K562 (cell line): ENCODE results near the gene MRPL11. TPM values are rescaled to one million over a fixed set of nuclear protein-coding genes. Genes with fewer than 3 reads are reported as not detected.

Experiments
- ATAC-seq: fragments of 200-7000 bp; cut with Tn5 transposase; 3 replicates; pipeline ENCODE4 v1.9.1; 2020; ENCODE audit warnings: moderate library complexity
- BruUV-seq: library from RNA; stranded (reverse); fragments of 400-500 nt; replicated peaks from 2 replicates; lab custom pipeline; 2021; lab: Mats Ljungman, UMichigan
- CTCF ChIA-PET: fragments of 300-600 bp; formaldehyde crosslinking; extraction: SDS; loops from one replicate; lab custom pipeline; 2021; ENCODE audit warnings: low intra/inter-chr PET ratio; lab: Yijun Ruan, JAX
- POLR2A ChIA-PET: fragments of 300-600, 350-650 bp; sonication (Branson Sonifier 250); formaldehyde crosslinking; extraction: SDS; loops from one replicate; lab custom pipeline; 2021; ENCODE audit warnings: antibody characterized with exemption, inconsistent platforms; lab: Yijun Ruan, JAX
- DNase-seq, 4 experiments: peaks; one replicate each; pipeline versions ENCODE4 v3.0.0 to v3.0.0-alpha.2; 2011 to 2018; ENCODE audit warnings: low spot score in 3 of 4, mixed read lengths in 3 of 4; ENCODE audit errors: extremely low read depth in 1 of 4
- FAIRE-seq: peaks from 2 replicates; lab custom pipeline; 2011; peaks lifted over from hg19 to GRCh38; lab: Jason Lieb, UNC
- H2AFZ ChIP-seq: 2 replicates; pipeline ENCODE4 v1.6.0; 2011; ENCODE audit warnings: low read depth, low read length, control low read depth, inconsistent platforms
- H3K27ac ChIP-seq: fragments of 200-600 bp; 3 replicates; pipeline ENCODE4 v1.8.0; 2011; ENCODE audit warnings: low read depth, mild to moderate bottlenecking, control low read depth, inconsistent platforms, low read length, moderate library complexity, mixed read lengths; ENCODE audit errors: extremely low read depth
- H3K27me3 ChIP-seq, 2 experiments: fragments of 300-600 bp in 1 of 2; 2 replicates in 1 of 2; 3 replicates in 1 of 2; pipeline versions ENCODE4 v1.6.0 to v1.8.0; 2011; ENCODE audit warnings: inconsistent platforms in 2 of 2, low read length in 2 of 2, mild to moderate bottlenecking in 1 of 2, mixed read lengths in 1 of 2, moderate library complexity in 1 of 2; ENCODE audit not compliant: control insufficient read depth in 2 of 2, insufficient read depth in 2 of 2
- H3K36me3 ChIP-seq: fragments of 300-600 bp; 3 replicates; pipeline ENCODE4 v1.8.0; 2011; ENCODE audit warnings: mild to moderate bottlenecking, low read length, inconsistent platforms; ENCODE audit not compliant: control insufficient read depth, insufficient read depth
- H3K4me1 ChIP-seq, 2 experiments: fragments of 200-600 bp in 1 of 2; replicated peaks in 1 of 2; 2 replicates in 1 of 2; 3 replicates in 1 of 2; pipeline versions ENCODE4 v1.5.1 to v1.8.0; 2011; ENCODE audit warnings: inconsistent platforms in 2 of 2, low read length in 2 of 2, mild to moderate bottlenecking in 1 of 2, mixed read lengths in 1 of 2, moderate library complexity in 1 of 2; ENCODE audit not compliant: control insufficient read depth in 2 of 2, insufficient read depth in 2 of 2
- H3K4me2 ChIP-seq: 2 replicates; pipeline ENCODE4 v1.6.1; 2011; ENCODE audit warnings: low read length, control low read depth, inconsistent platforms, mixed read lengths; ENCODE audit not compliant: insufficient read depth
- H3K4me3 ChIP-seq: fragments of 200-600 bp; sonication (generic), shearing (Covaris generic); 2 replicates; pipeline ENCODE4 v1.5.1; 2016; ENCODE audit warnings: control low read depth, inconsistent platforms
- H3K79me2 ChIP-seq: fragments of 200-600 bp; 3 replicates; pipeline ENCODE4 v1.8.0; 2011; ENCODE audit warnings: low read length, inconsistent platforms; ENCODE audit not compliant: control insufficient read depth, insufficient read depth
- H3K9ac ChIP-seq, 2 experiments: 2 replicates each; pipeline versions ENCODE4 v1.6.0 to v1.6.1; 2011; ENCODE audit warnings: low read depth in 2 of 2, low read length in 2 of 2, control low read depth in 1 of 2, inconsistent platforms in 1 of 2, mild to moderate bottlenecking in 1 of 2, mixed read lengths in 1 of 2; ENCODE audit not compliant: insufficient read depth in 1 of 2
- H3K9me1 ChIP-seq: one replicate; pipeline ENCODE4 v1.6.0; 2011; ENCODE audit warnings: inconsistent platforms, mild to moderate bottlenecking, low read length, moderate library complexity; ENCODE audit not compliant: control insufficient read depth, insufficient read depth
- H3K9me3 ChIP-seq: replicated peaks from 2 replicates; pipeline ENCODE4 v1.5.1; 2011; ENCODE audit warnings: low read depth, low read length, inconsistent platforms; ENCODE audit not compliant: control insufficient read depth, insufficient read depth
- H4K20me1 ChIP-seq: replicated peaks from 2 replicates; pipeline ENCODE4 v1.6.1; 2011; ENCODE audit warnings: low read length, inconsistent platforms, mixed read lengths; ENCODE audit not compliant: control insufficient read depth, insufficient read depth
- CREM ChIP-seq: IDR thresholded peaks from 2 replicates; pipeline ENCODE4 v1.6.1; 2014; ENCODE audit warnings: antibody characterized with exemption, low read depth
- EHMT2 ChIP-seq: fragments of 450-650 bp; IDR thresholded peaks from 2 replicates; pipeline ENCODE4 v1.6.1; 2018; ENCODE audit warnings: antibody characterized with exemption
- IRF1 ChIP-seq: sonication (generic); formaldehyde crosslinking; IDR thresholded peaks from 2 replicates; pipeline ENCODE4 v1.8.0; 2022; ENCODE audit warnings: missing genetic modification reagents, mild to moderate bottlenecking, borderline replicate concordance
- L3MBTL2 ChIP-seq: fragments of 450-650 bp; IDR thresholded peaks from 2 replicates; pipeline ENCODE4 v1.6.1; 2016; ENCODE audit warnings: mild to moderate bottlenecking, moderate library complexity
- RAD21 ChIP-seq, 2 experiments: fragments of 250-450 bp in 1 of 2; fragments of 450-650 bp in 1 of 2; sonication (Bioruptor Pico) in 1 of 2; formaldehyde crosslinking in 1 of 2; IDR thresholded peaks in 1 of 2; conservative IDR thresholded peaks in 1 of 2; 2 replicates each; pipeline versions ENCODE4 v1.4.0 to v1.8.0; 2020 to 2022; ENCODE audit warnings: mild to moderate bottlenecking in 2 of 2, moderate library complexity in 1 of 2
- RB1 ChIP-seq: fragments of 450-650 bp; IDR thresholded peaks from 2 replicates; pipeline ENCODE4 v1.6.1; 2017; ENCODE audit warnings: low read depth, mild to moderate bottlenecking
- RREB1 ChIP-seq: fragments of 250-450 bp; sonication (Bioruptor Pico); IDR thresholded peaks from 2 replicates; pipeline ENCODE4 v1.4.0; 2020
- SIN3B ChIP-seq: fragments of 450-650 bp; IDR thresholded peaks from 2 replicates; pipeline ENCODE4 v1.6.1; 2017; ENCODE audit warnings: low read depth, mild to moderate bottlenecking, moderate library complexity
- SMARCA4 ChIP-seq: fragments of 450-650 bp; IDR thresholded peaks from 2 replicates; pipeline ENCODE4 v1.6.1; 2016
- SMARCE1 ChIP-seq: fragments of 450-650 bp; IDR thresholded peaks from 2 replicates; pipeline ENCODE4 v1.7.1; 2016; ENCODE audit warnings: mild to moderate bottlenecking
- SMC3 ChIP-seq: conservative IDR thresholded peaks from 2 replicates; pipeline ENCODE4 v1.6.1; 2011; ENCODE audit warnings: low read depth, low read length, improper control_type of control experiment; ENCODE audit not compliant: insufficient read depth
- XRCC5 ChIP-seq: fragments of 200-400 bp; formaldehyde crosslinking; IDR thresholded peaks from 2 replicates; pipeline ENCODE4 v1.6.1; 2017; ENCODE audit warnings: low read depth, mild to moderate bottlenecking, low read length
- YY1 ChIP-seq, 3 experiments: IDR thresholded peaks; 2 replicates each; pipeline ENCODE4 v1.6.1; 2011; ENCODE audit warnings: low read length in 2 of 3, mild to moderate bottlenecking in 2 of 3, moderate library complexity in 2 of 3, borderline replicate concordance in 1 of 3, control low read depth in 1 of 3, low read depth in 1 of 3; ENCODE audit not compliant: insufficient read depth in 3 of 3, insufficient replicate concordance in 2 of 3, control insufficient read depth in 1 of 3, insufficient read length in 1 of 3; ENCODE audit errors: extremely low read depth in 1 of 3
- WGBS: fragments of 100-300 bp; shearing (Covaris generic); methylation state at CpG from one replicate; pipeline ENCODE4 v1.1.6; 2016; ENCODE audit warnings: low coverage, mixed read lengths; ENCODE audit not compliant: insufficient coverage; ENCODE audit errors: missing lambda C conversion rate; 5-methylcytosine and 5-hydroxymethylcytosine counted together
- in situ Hi-C: fragments of 300-500 bp; cut with MboI; formaldehyde crosslinking; loops from 4 replicates; pipeline ENCODE4 v1.15.0; 2018; ENCODE audit warnings: inconsistent platforms, mixed read lengths
- intact Hi-C: fragments of 100-400 bp; cut with micrococcal nuclease; formaldehyde crosslinking; loops from 2 replicates; pipeline ENCODE4 v1.14.2; 2022
- polyA plus RNA-seq, 8 experiments: library from polyadenylated mRNA; depleted of rRNA in 4 of 8; stranded (reverse) in 5 of 8; unstranded in 3 of 8; fragments of >200 nt; fragmentation: Nextera tagmentation in 2 of 8; fragmentation: Illumina TruSeq in 1 of 8; extraction: Ambion mirVana in 2 of 8; extraction: Trizol in 1 of 8; gene quantifications; 2 replicates each; pipeline versions ENCODE4 v1.2.1 to v1.2.3, GENCODE V29; 2011 to 2014; ENCODE audit warnings: inconsistent platforms in 1 of 8, missing spikeins in 1 of 8
- total RNA-seq, 7 experiments: library from RNA; depleted of rRNA in 6 of 7; stranded (reverse); fragments of >200 nt in 6 of 7; fragmentation: Illumina TruSeq in 2 of 7; extraction: Trizol in 2 of 7; gene quantifications; 2 replicates each; pipeline versions ENCODE4 v1.2.1 to v1.2.3, GENCODE V29; 2011 to 2021; ENCODE audit warnings: low replicate concordance in 1 of 7

Gene MRPL11
- total and polyA plus RNA-seq, 9 of the 15 experiments (the other 6 are each of a cell fraction or from before 2014, with no cell fraction given): 33.0 to 173 (median 91.9) TPM

GRCh38 chr11:66388780-66389386, 49.8 kb downstream of the MRPL11 start:
- no TSS peak for BruUV-seq
- no peak overlapping the region for H3K9ac ChIP-seq
- no peaks in the 10 kb centered on the region for H3K9me1 ChIP-seq
- CTCF ChIA-PET: interaction anchor here (0.7 to 1.6 kb wide), 3 partner anchors 17 to 106 kb away, joined by 3 to 6 read pairs (median 3); partner anchors contain the start of gene SLC29A2
- no peaks in the 10 kb centered on the region for H3K36me3 ChIP-seq
- H3K79me2 ChIP-seq: no peaks in the 10 kb centered on the region
- WGBS: 16% methylated on average over 7 of the region's 8 CpGs
- intact Hi-C loops (loop anchor here (2.0 kb wide), 1 partner anchor 76 kb away; no protein-coding TSS in a partner anchor), in situ Hi-C loops (no loop called here)
- H3K4me2 ChIP-seq: no peak overlapping the region
- no peaks in the 10 kb centered on the region for H3K9me3 ChIP-seq
- no peak overlapping the region for H2AFZ ChIP-seq
- DNase-seq (peak; percentile 44 to 85 (median 60)), ATAC-seq (peak; percentile 87), FAIRE-seq (peak; percentile 76)
- H3K27me3 ChIP-seq: peaks cover 4 to 9% of the 10 kb centered on the region in 2 experiments; a peak in 2 of 5 replicates
- H3K4me1 ChIP-seq: no peaks in the 10 kb centered on the region; a peak in 1 of 5 replicates
- H3K27ac ChIP-seq: no peak overlapping the region
- H3K4me3 ChIP-seq: no peak overlapping the region
- POLR2A ChIA-PET: interaction anchor here (1.1 kb wide), 1 partner anchor 26 kb away, joined by 3 read pairs; no protein-coding TSS in a partner anchor
- no peaks in the 10 kb centered on the region for H4K20me1 ChIP-seq
- TF ChIP-seq RB1 (0 out of 2 replicates have a peak, but pooled peaks have one; percentile 27), CREM (0 out of 2 replicates have a peak, but pooled peaks have one; percentile 19), EHMT2 (peak; percentile 47; the same call in 1 of the 2 replicates), SMC3 (peak; percentile 26; the same call in 1 of the 2 replicates), RREB1 (CRISPR knock-in tag) (0 out of 2 replicates have a peak, but pooled peaks have one; percentile 20), IRF1 (no peak), RAD21 (CRISPR knock-in tag; conservative IDR thresholded peaks at IDR 0.05 in 1 of 2, IDR thresholded peaks at IDR 0.05 in 1 of 2) (peak; percentile 41 to 67), SMARCE1 (peak; percentile 33; the same call in 1 of the 2 replicates), L3MBTL2 (0 out of 2 replicates have a peak, but pooled peaks have one; percentile 13), YY1 (IDR thresholded peaks at IDR 0.05; ENCODE audit: borderline replicate concordance in 1 of 3, control insufficient read depth in 1 of 3, extremely low read depth in 1 of 3, insufficient read depth in 3 of 3, insufficient read length in 1 of 3, insufficient replicate concordance in 2 of 3, low read depth in 1 of 3, low read length in 2 of 3) (peak in 1 of 3 experiments; percentile 26), SMARCA4 (peak; percentile 67; the same call in 1 of the 2 replicates), SIN3B (no peak), XRCC5 (peak; percentile 63; the same call in 1 of the 2 replicates)
